Osteocyte (in vitro differentiated cells): Measurements from ENCODE around the gene H1-8. TPM values are rescaled to one million over a fixed set of nuclear protein-coding genes. Genes with fewer than 3 reads are reported as not detected.

Source experiments
- DNase-seq: peaks from one replicate; pipeline ENCODE4 v3.0.0; 2021; ENCODE audit warnings: mixed read lengths; ENCODE audit not compliant: unreplicated experiment; ENCODE audit errors: extremely low spot score
- H3K27ac Mint-ChIP-seq: one replicate; pipeline ENCODE4 v1.8.0; 2021; ENCODE audit warnings: mild to moderate bottlenecking, mixed read lengths; ENCODE audit not compliant: unreplicated experiment
- H3K27me3 Mint-ChIP-seq: one replicate; pipeline ENCODE4 v1.8.0; 2021; ENCODE audit warnings: mixed read lengths; ENCODE audit not compliant: unreplicated experiment
- H3K36me3 Mint-ChIP-seq: one replicate; pipeline ENCODE4 v1.8.0; 2021; ENCODE audit warnings: mixed read lengths; ENCODE audit not compliant: unreplicated experiment
- H3K4me1 Mint-ChIP-seq: one replicate; pipeline ENCODE4 v1.8.0; 2021; ENCODE audit warnings: mixed read lengths; ENCODE audit not compliant: unreplicated experiment
- H3K4me3 Mint-ChIP-seq: one replicate; pipeline ENCODE4 v1.8.0; 2021; ENCODE audit warnings: mild to moderate bottlenecking, moderate library complexity, mixed read lengths; ENCODE audit not compliant: unreplicated experiment
- H3K9me3 Mint-ChIP-seq: one replicate; pipeline ENCODE4 v1.8.0; 2021; ENCODE audit warnings: mixed read lengths; ENCODE audit not compliant: unreplicated experiment
- CTCF ChIP-seq: fragments of 200-600 bp; sonication (generic); IDR thresholded peaks from 2 replicates; pipeline ENCODE4 v1.5.0; 2021; ENCODE audit warnings: antibody characterized with exemption, mild to moderate bottlenecking, moderate library complexity
- total RNA-seq: library from RNA; stranded (reverse); gene quantifications from 2 replicates; pipeline ENCODE4 v1.2.1, GENCODE V29; 2021

H1-8 gene
- total RNA-seq, 1 donor from 2014 or later, result not detected

GRCh38 chr3:129505341-129505740 is 37.6 kb upstream of the H1-8 start:
- peaks cover 19% of the 10 kb centered on the region for H3K36me3 Mint-ChIP-seq
- peaks cover 9% of the 10 kb centered on the region for H3K4me1 Mint-ChIP-seq

GRCh38 chr3:129506231-129506742 is 36.7 kb upstream of the H1-8 start:
- no peaks in the 10 kb centered on the region for H3K9me3 Mint-ChIP-seq
- H3K4me1 Mint-ChIP-seq, result peaks cover 6% of the 10 kb centered on the region
- DNase-seq, result no peak
- no peaks in the 10 kb centered on the region for H3K27me3 Mint-ChIP-seq
- H3K36me3 Mint-ChIP-seq, result peaks cover 19% of the 10 kb centered on the region
- H3K27ac Mint-ChIP-seq, result no peak overlapping the region
- no peak for TF ChIP-seq CTCF
- H3K4me3 Mint-ChIP-seq, result no peak overlapping the region

More at GRCh38 chr3:129505341-129505740, 37.6 kb upstream of the H1-8 start:
- Mint-ChIP-seq H3K4me3 (no peak overlapping the region), H3K27me3 (no peaks in the 10 kb centered on the region), H3K9me3 (no peaks in the 10 kb centered on the region), H3K27ac (no peak overlapping the region)
- DNase-seq, result no peak
- no peak for TF ChIP-seq CTCF

- peaks cover 2% of the 10 kb centered on the region for H3K4me1 Mint-ChIP-seq
- no peak overlapping the region for H3K4me3 Mint-ChIP-seq
- TF ChIP-seq CTCF, result no peak
- DNase-seq, result no peak
- H3K27me3 Mint-ChIP-seq, result no peaks in the 10 kb centered on the region
- no peaks in the 10 kb centered on the region for H3K9me3 Mint-ChIP-seq
- peaks cover 21% of the 10 kb centered on the region for H3K36me3 Mint-ChIP-seq
- H3K27ac Mint-ChIP-seq, result no peak overlapping the region
These were observed 35.7 kb upstream of the H1-8 start for GRCh38 chr3:129507181-129507831.

- Mint-ChIP-seq H3K4me1 (peaks cover 2% of the 10 kb centered on the region), H3K27ac (no peak overlapping the region), H3K27me3 (no peaks in the 10 kb centered on the region), H3K4me3 (no peak overlapping the region), H3K9me3 (no peaks in the 10 kb centered on the region), H3K36me3 (peaks cover 16% of the 10 kb centered on the region)
- no peak for TF ChIP-seq CTCF
- no peak for DNase-seq
These were observed 30.4 kb upstream of the H1-8 start for GRCh38 chr3:129512595-129512994.

- Mint-ChIP-seq H3K27me3 (no peaks in the 10 kb centered on the region), H3K4me3 (no peak overlapping the region), H3K4me1 (peaks cover 2% of the 10 kb centered on the region), H3K27ac (no peak overlapping the region), H3K9me3 (no peaks in the 10 kb centered on the region), H3K36me3 (peaks cover 16% of the 10 kb centered on the region)
- no peak for TF ChIP-seq CTCF
- no peak for DNase-seq
These were observed 29.3 kb upstream of the H1-8 start for GRCh38 chr3:129513705-129514104.
